Colonic mucosa (tissue), 4 donors: ENCODE data around the gene RAMACL. TPM values are rescaled to one million over a fixed set of nuclear protein-coding genes. Genes with fewer than 3 reads are reported as not detected.

Experiments used
- DNase-seq: peaks from one replicate; pipeline ENCODE4 v3.0.0-alpha.2; 2020
- H3K27ac ChIP-seq: fragments of 200-600 bp; one replicate; pipeline ENCODE4 v1.8.0; 2021
- H3K27me3 ChIP-seq: fragments of 200-600 bp; one replicate; pipeline ENCODE4 v1.8.0; 2021
- H3K36me3 ChIP-seq: fragments of 200-600 bp; one replicate; pipeline ENCODE4 v1.8.0; 2021
- H3K4me1 ChIP-seq: fragments of 200-600 bp; one replicate; pipeline ENCODE4 v1.8.0; 2021; ENCODE audit warnings: mild to moderate bottlenecking
- H3K4me3 ChIP-seq: fragments of 200-600 bp; one replicate; pipeline ENCODE4 v1.8.0; 2021
- H3K9ac ChIP-seq, 2 donors: one replicate each; pipeline ENCODE4 v1.7.0; 2013; ENCODE audit warnings: control low read depth in 2 of 2, low read depth in 2 of 2, low read length in 2 of 2
- H3K9me3 ChIP-seq: fragments of 200-600 bp; one replicate; pipeline ENCODE4 v1.8.0; 2021
- intact Hi-C: fragments of 100-400 bp; cut with DNase I; formaldehyde crosslinking; loops from one replicate; pipeline ENCODE4 v1.14.1; 2022
- total RNA-seq, 2 donors: library from RNA; stranded (reverse); fragmentation: NEBNext Ultra II Directional in 1 of 2; extraction: Animal tissue kit (Norgen Biotek cat#: 25700) in 1 of 2; gene quantifications; one replicate each; pipeline ENCODE4 v1.2.1, GENCODE V29; 2021
- TF ChIP-seq, protein P1 (sequence below): fragments of 200-600 bp; IDR thresholded peaks from one replicate; pipeline ENCODE4 v1.8.0; 2022; ENCODE audit warnings: antibody characterized with exemption, mild to moderate bottlenecking
- donor health status: healthy.
- donor health status: DM: no; HTN: no; CAD: no.
- donor health status: DM: no; HTN: no; CAD: no.

The RAMACL gene
- total RNA-seq, 2 donors from 2014 or later, result 0.48 to 0.54 TPM

- Histone ChIP-seq H3K9ac (no peak overlapping the region), H3K27ac (peak overlapping the region; percentile 65), H3K4me1 (no peaks in the 10 kb centered on the region), H3K4me3 (no peak overlapping the region), H3K36me3 (no peaks in the 10 kb centered on the region), H3K9me3 (no peaks in the 10 kb centered on the region), H3K27me3 (no peaks in the 10 kb centered on the region)
- TF ChIP-seq, protein P1, sequence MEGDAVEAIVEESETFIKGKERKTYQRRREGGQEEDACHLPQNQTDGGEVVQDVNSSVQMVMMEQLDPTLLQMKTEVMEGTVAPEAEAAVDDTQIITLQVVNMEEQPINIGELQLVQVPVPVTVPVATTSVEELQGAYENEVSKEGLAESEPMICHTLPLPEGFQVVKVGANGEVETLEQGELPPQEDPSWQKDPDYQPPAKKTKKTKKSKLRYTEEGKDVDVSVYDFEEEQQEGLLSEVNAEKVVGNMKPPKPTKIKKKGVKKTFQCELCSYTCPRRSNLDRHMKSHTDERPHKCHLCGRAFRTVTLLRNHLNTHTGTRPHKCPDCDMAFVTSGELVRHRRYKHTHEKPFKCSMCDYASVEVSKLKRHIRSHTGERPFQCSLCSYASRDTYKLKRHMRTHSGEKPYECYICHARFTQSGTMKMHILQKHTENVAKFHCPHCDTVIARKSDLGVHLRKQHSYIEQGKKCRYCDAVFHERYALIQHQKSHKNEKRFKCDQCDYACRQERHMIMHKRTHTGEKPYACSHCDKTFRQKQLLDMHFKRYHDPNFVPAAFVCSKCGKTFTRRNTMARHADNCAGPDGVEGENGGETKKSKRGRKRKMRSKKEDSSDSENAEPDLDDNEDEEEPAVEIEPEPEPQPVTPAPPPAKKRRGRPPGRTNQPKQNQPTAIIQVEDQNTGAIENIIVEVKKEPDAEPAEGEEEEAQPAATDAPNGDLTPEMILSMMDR, result no peak
- intact Hi-C loops, result no loop called here
- no peak for DNase-seq
These were observed 12.1 kb upstream of the RAMACL start for GRCh38 chr6:166598441-166599138.

DNA sequence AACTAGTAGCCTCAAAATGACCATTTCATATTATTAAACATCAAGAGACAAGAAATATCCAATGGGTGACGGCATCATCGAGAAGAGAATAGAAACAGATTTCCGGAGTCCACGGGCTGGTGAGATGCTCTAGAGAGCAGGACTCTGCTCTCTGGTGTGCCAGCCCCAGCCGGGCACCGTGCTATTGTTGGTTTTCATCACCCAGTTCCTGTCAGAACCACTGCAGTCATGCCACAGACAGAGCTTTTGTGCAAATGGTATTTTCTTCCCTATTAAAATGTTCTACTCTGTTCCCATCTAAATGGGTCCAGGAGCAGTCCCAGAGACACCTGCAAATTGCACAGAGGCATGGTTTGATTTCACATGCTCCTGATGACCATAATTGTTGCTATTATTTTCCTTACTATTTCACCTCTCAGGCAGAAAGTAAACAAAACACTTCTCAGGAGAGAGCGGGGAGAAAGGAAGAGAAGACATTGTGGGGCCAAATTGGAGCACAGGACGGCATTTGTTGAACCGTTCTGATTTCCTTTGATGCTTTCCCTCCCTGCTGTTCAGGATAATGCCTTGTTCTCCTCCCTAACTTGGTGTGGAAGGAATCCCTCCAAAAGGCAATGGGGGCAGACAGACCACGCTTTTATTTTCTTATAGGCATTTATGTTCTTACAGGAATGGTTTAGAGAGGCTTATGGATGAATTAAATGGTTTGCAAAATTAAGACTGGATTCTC, 11.4 kb upstream of the RAMACL start:
- intact Hi-C loops, result no loop called here
- Histone ChIP-seq H3K4me3 (no peak overlapping the region), H3K27ac (peak overlapping the region; percentile 12), H3K9me3 (no peaks in the 10 kb centered on the region), H3K4me1 (no peaks in the 10 kb centered on the region), H3K27me3 (no peaks in the 10 kb centered on the region), H3K9ac (no peak overlapping the region), H3K36me3 (no peaks in the 10 kb centered on the region)
- DNase-seq, result no peak
- TF ChIP-seq, protein P1, result no peak

DNA sequence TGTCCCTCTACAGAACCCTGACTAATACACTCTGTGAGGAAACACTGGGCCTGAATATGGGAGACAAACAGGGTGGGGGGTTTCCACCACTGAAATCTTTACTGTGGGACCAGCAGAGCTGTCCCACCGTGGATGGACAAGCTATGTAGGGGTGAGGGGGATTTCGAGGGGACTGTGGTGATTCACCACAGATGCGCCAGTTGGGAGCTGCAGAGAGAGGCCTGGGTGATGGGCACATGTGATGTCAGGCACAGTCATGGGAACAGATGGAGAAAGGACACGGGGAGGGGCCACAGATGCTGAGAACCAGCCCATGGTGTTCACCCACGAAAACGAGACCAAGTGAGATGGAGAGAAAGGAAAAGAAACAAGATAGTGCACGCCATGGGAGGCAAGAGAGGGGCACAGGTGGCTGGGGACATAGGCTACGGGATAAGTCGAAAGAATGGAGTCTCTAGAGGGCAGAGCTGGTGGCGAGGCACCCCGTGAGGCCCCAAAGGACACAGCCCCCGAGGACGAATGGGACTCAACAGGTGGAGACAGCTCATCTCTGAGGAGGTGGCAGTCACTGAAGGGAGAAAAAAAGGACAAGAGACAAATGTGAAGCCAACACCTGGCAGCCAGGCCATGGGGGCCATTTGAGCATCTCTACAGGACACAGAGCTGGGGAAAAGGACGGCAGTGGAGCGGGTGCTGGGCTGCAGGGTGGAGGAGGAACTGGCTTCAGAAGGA, 10.5 kb upstream of the RAMACL start:
- TF ChIP-seq, protein P1, result no peak
- Histone ChIP-seq H3K36me3 (no peaks in the 10 kb centered on the region), H3K4me1 (no peaks in the 10 kb centered on the region), H3K4me3 (no peak overlapping the region), H3K27me3 (no peaks in the 10 kb centered on the region), H3K27ac (no peak overlapping the region), H3K9me3 (no peaks in the 10 kb centered on the region), H3K9ac (no peak overlapping the region)
- intact Hi-C loops, result no loop called here
- DNase-seq, result no peak

- Histone ChIP-seq H3K4me3 (no peak overlapping the region), H3K27ac (no peak overlapping the region), H3K4me1 (no peaks in the 10 kb centered on the region), H3K27me3 (no peaks in the 10 kb centered on the region), H3K36me3 (no peaks in the 10 kb centered on the region), H3K9ac (no peak overlapping the region), H3K9me3 (no peaks in the 10 kb centered on the region)
- TF ChIP-seq, protein P1, result no peak
- intact Hi-C loops, result no loop called here
- no peak for DNase-seq
These were observed 9.5 kb upstream of the RAMACL start for GRCh38 chr6:166595949-166596348.

GRCh38 chr6:166595061-166595780, 8.7 kb upstream of the RAMACL start:
- Histone ChIP-seq H3K4me3 (no peak overlapping the region), H3K27me3 (no peaks in the 10 kb centered on the region), H3K36me3 (no peaks in the 10 kb centered on the region), H3K9me3 (no peaks in the 10 kb centered on the region), H3K4me1 (no peaks in the 10 kb centered on the region), H3K9ac (no peak overlapping the region), H3K27ac (no peak overlapping the region)
- TF ChIP-seq, protein P1, result no peak
- no peak for DNase-seq
- intact Hi-C loops, result no loop called here
